ENCODE results near the gene ATP2B3. TPM values are rescaled to one million over a fixed set of nuclear protein-coding genes. Genes with fewer than 3 reads are reported as not detected.

The ATP2B3 gene
- total and polyA plus RNA-seq, 2 of the 4 experiments (the other 2 are of a cell fraction) = under 0.01 to 0.03 TPM

DNA sequence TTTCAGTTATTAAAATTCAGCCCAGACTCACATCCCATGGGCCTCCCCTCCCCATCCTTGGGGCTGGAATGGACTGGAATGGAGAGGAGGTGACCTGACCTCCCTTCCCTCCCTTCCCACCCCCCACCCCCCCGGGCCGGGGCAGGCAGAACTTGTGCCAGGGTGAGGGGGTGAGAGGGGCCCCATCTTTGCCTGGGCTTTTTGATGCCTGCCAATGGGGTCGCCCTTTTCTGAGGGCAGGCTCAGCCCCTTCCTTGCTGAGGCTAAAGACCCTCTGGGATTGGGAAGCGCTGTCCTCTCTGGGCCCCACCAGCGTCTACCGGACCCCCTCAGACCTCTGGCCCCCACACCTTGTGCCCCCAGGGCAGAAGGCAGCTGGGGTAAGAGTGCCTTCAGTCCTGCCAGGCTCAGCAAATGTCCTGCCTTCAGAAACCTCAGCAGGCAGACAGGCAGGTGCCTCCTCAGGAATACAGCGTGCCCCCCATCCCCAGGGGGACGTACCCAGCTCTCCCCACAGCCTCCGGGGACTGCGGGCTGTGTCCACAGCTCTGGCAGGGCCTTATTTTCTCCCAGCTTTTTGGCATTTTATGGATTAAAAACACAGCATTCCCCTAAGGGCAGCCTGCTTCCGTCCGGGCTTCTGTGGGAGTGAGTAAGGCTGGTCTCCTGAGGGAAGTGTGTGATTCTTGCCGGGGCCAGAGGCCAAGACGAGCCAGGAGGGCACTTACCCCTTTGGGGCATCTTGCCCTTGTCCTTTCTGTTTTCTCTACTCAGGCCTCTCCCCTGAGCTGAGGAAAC lies 94.1 kb downstream of the ATP2B3 start:
- no peak overlapping the region for H2BK5ac ChIP-seq (ENCODE audit: low read depth, low read length, poor library complexity, severe bottlenecking)
- no peak overlapping the region for H3K27ac ChIP-seq (ENCODE audit: insufficient read depth, low read length)
- H2BK15ac ChIP-seq (ENCODE audit: low read depth, low read length) = no peak overlapping the region
- ChIA-PET CTCF (interaction anchor here (2.4 kb wide), 1 partner anchor 56 kb away, joined by 16 read pairs; no protein-coding TSS in a partner anchor), POLR2A (ENCODE audit: unreplicated experiment) (no interaction called here)
- intact Hi-C loops (cut with micrococcal nuclease) (no loop called here), dilution Hi-C loops (cut with HindIII; ENCODE audit: low sequenced_read_pairs, unreplicated experiment) (no loop called here), in situ Hi-C loops (cut with MboI; ENCODE audit: low sequenced_read_pairs) (no loop called here)
- no peaks in the 10 kb centered on the region for H4K20me1 ChIP-seq (ENCODE audit: insufficient read depth, low read length)
- no peak overlapping the region for H3K23ac ChIP-seq (ENCODE audit: low read depth, low read length)
- H2BK120ac ChIP-seq (ENCODE audit: low read depth, low read length) = no peak overlapping the region
- no peak overlapping the region for H4K5ac ChIP-seq (ENCODE audit: low read depth, low read length)
- no peaks in the 10 kb centered on the region for H3K79me1 ChIP-seq (ENCODE audit: low read depth in 1 of 2, low read length in 2 of 2)
- no peaks in the 10 kb centered on the region for H3K4me1 ChIP-seq (ENCODE audit: control insufficient read depth, insufficient read depth, low read length)
- H3K9ac ChIP-seq (ENCODE audit: low read depth, low read length) = no peak overlapping the region
- no peak for DNase-seq
- no peak overlapping the region for H3K4ac ChIP-seq (ENCODE audit: low read depth, low read length)
- H2AK5ac ChIP-seq (ENCODE audit: low read depth, low read length) = no peak overlapping the region
- H4K8ac ChIP-seq (ENCODE audit: low read depth in 2 of 2, low read length in 2 of 2) = no peak overlapping the region
- H3K18ac ChIP-seq (ENCODE audit: low read depth, low read length) = no peak overlapping the region
- no peak overlapping the region for H3K56ac ChIP-seq (ENCODE audit: extremely low read depth, insufficient read depth, low read length)
- 80% methylated on average over 2 of the region's 14 CpGs; no CpG with 5 or more reads in 1 of the 2 experiments for WGBS, 2 experiments (ENCODE audit: extremely low coverage in 2 of 2, insufficient read length in 1 of 2)
- H2AK9ac ChIP-seq (replicated peaks; ENCODE audit: low read depth, low read length, poor library complexity) = no peak overlapping the region
- no peak overlapping the region for H3K4me3 ChIP-seq (ENCODE audit: insufficient read depth, low read depth, low read length)
- H3K9me3 ChIP-seq (ENCODE audit: control insufficient read depth, insufficient read depth, low read length) = peaks cover 2% of the 10 kb centered on the region
- no peak overlapping the region for H2AFZ ChIP-seq (replicated peaks; ENCODE audit: low read length, poor library complexity)
- H3K27me3 ChIP-seq (ENCODE audit: control insufficient read depth, insufficient read depth, low read length) = peaks cover 18% of the 10 kb centered on the region
- no peaks in the 10 kb centered on the region for H3K9me1 ChIP-seq (ENCODE audit: insufficient read depth, low read length)
- H3K14ac ChIP-seq (replicated peaks; ENCODE audit: low read depth, low read length) = no peak overlapping the region
- no peak overlapping the region for H3K4me2 ChIP-seq (ENCODE audit: low read depth, low read length)
- no peaks in the 10 kb centered on the region for H3K36me3 ChIP-seq (ENCODE audit: control insufficient read depth, insufficient read depth, low read length)
- ATAC-seq (ENCODE audit: low read depth) = no peak
- no peak overlapping the region for H4K91ac ChIP-seq (ENCODE audit: insufficient read depth, low read depth, low read length)
- BruUV-seq (replicated peaks) = no TSS peak
- no peak for TF ChIP-seq SMC3 (IDR thresholded peaks at IDR 0.05; ENCODE audit: low read depth, low read length)
- TF ChIP-seq RAD21 (IDR thresholded peaks at IDR 0.05; ENCODE audit: low read length) = no peak
- TF ChIP-seq, protein P1, sequence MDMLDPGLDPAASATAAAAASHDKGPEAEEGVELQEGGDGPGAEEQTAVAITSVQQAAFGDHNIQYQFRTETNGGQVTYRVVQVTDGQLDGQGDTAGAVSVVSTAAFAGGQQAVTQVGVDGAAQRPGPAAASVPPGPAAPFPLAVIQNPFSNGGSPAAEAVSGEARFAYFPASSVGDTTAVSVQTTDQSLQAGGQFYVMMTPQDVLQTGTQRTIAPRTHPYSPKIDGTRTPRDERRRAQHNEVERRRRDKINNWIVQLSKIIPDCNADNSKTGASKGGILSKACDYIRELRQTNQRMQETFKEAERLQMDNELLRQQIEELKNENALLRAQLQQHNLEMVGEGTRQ (IDR thresholded peaks at IDR 0.05; ENCODE audit: low read depth, low read length) = no peak
- no peak for TF ChIP-seq RCOR1 (IDR thresholded peaks at IDR 0.05; ENCODE audit: insufficient replicate concordance, low read length)
- no peak overlapping the region for H2BK20ac ChIP-seq (ENCODE audit: low read depth, low read length)
